IPS DF 4.7 (cell line): ENCODE results near the gene YLPM1.

ENCODE experiments used
- DNase-seq: peaks from one replicate; pipeline ENCODE4 v3.0.0-alpha.2; 2013; ENCODE audit warnings: low spot score; ENCODE audit errors: extremely low read depth

Gene YLPM1

GRCh38 chr14:74786796-74787315 lies 23.7 kb downstream of the YLPM1 start:
- DNase-seq = no peak

GRCh38 chr14:74792249-74793039 lies 29.3 kb downstream of the YLPM1 start:
- no peak for DNase-seq

- no peak for DNase-seq
Measured at GRCh38 chr14:74793506-74794155, 30.5 kb downstream of the YLPM1 start.

GRCh38 chr14:74794947-74795346 lies 31.8 kb downstream of the YLPM1 start:
- no peak for DNase-seq

GRCh38 chr14:74799765-74800164 lies 36.6 kb downstream of the YLPM1 start:
- DNase-seq = no peak

- DNase-seq = no peak
Measured at GRCh38 chr14:74800780-74801179, 37.7 kb downstream of the YLPM1 start.

- no peak for DNase-seq
Measured at GRCh38 chr14:74801396-74801795, 38.3 kb downstream of the YLPM1 start.

GRCh38 chr14:74804219-74804825 lies 41.2 kb downstream of the YLPM1 start:
- DNase-seq = no peak

GRCh38 chr14:74807853-74808545 lies 44.9 kb downstream of the YLPM1 start:
- no peak for DNase-seq

GRCh38 chr14:74816124-74816523 lies 53.0 kb downstream of the YLPM1 start:
- DNase-seq = no peak

- DNase-seq = no peak
Measured at GRCh38 chr14:74820288-74820687, 57.2 kb downstream of the YLPM1 start.

GRCh38 chr14:74821267-74821915 lies 58.3 kb downstream of the YLPM1 start:
- DNase-seq = no peak

GRCh38 chr14:74824997-74825396 lies 61.9 kb downstream of the YLPM1 start:
- DNase-seq = no peak

GRCh38 chr14:74826574-74826973 lies 63.5 kb downstream of the YLPM1 start:
- no peak for DNase-seq

GRCh38 chr14:74829251-74829650 lies 66.1 kb downstream of the YLPM1 start:
- no peak for DNase-seq

GRCh38 chr14:74832849-74833248 lies 69.7 kb downstream of the YLPM1 start:
- DNase-seq = no peak

GRCh38 chr14:74834692-74835392 lies 71.7 kb downstream of the YLPM1 start:
- no peak for DNase-seq

GRCh38 chr14:74835645-74836250 lies 72.6 kb downstream of the YLPM1 start:
- DNase-seq = no peak

- no peak for DNase-seq
Measured at GRCh38 chr14:74836251-74836960, 73.3 kb downstream of the YLPM1 start.

- DNase-seq = no peak
Measured at GRCh38 chr14:74838166-74838565, 75.0 kb downstream of the YLPM1 start.
